D721Med (cell line): ENCODE data around the gene RPS6KA2.

Experiments
- DNase-seq: peaks from one replicate; pipeline ENCODE4 v3.0.0; 2011; ENCODE audit warnings: low spot score; ENCODE audit not compliant: insufficient read length
- FAIRE-seq: peaks from 2 replicates; lab custom pipeline; 2011; peaks lifted over from hg19 to GRCh38; lab: Jason Lieb, UNC
- CTCF ChIP-seq: IDR thresholded peaks from 2 replicates; pipeline ENCODE4 v1.5.1; 2012; ENCODE audit warnings: mild to moderate bottlenecking, control low read depth; ENCODE audit not compliant: insufficient read depth; ENCODE audit errors: missing control alignments

The RPS6KA2 gene

GRCh38 chr6:166527849-166528248 lies 99.2 kb downstream of the RPS6KA2 start:
- no peak for TF ChIP-seq CTCF
- no peak for FAIRE-seq
- no peak for DNase-seq

GRCh38 chr6:166526937-166527336 lies 100.1 kb downstream of the RPS6KA2 start:
- FAIRE-seq (no peak), DNase-seq (no peak)
- TF ChIP-seq CTCF = no peak

DNA sequence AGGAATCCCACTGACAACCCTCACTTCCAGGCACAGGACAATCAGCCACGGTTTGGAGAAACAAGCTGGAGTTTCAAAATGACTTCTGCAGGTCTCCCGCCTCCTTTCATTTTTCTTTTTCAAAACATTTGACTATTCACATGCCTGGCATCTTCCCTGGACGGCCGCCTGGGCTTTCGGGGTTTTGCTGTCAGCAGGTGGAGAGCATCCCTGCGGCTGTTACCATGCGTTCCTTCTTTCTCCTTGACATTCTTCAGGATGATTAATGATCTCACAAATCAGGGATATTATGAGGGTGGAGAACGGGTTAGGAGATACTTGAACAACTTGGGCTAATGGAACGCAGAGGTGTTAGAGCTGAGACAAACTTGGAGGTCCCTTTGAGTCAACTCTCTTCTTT lies 101.5 kb downstream of the RPS6KA2 start:
- no peak for TF ChIP-seq CTCF
- no peak for FAIRE-seq
- no peak for DNase-seq

- FAIRE-seq = no peak
- no peak for TF ChIP-seq CTCF
Observed at GRCh38 chr6:166523782-166524559, 103.1 kb downstream of the RPS6KA2 start.

GRCh38 chr6:166520905-166521834 lies 105.9 kb downstream of the RPS6KA2 start:
- FAIRE-seq (no peak), DNase-seq (no peak)
- no peak for TF ChIP-seq CTCF

More at GRCh38 chr6:166523782-166524559, 103.1 kb downstream of the RPS6KA2 start:
- DNase-seq = no peak

DNA sequence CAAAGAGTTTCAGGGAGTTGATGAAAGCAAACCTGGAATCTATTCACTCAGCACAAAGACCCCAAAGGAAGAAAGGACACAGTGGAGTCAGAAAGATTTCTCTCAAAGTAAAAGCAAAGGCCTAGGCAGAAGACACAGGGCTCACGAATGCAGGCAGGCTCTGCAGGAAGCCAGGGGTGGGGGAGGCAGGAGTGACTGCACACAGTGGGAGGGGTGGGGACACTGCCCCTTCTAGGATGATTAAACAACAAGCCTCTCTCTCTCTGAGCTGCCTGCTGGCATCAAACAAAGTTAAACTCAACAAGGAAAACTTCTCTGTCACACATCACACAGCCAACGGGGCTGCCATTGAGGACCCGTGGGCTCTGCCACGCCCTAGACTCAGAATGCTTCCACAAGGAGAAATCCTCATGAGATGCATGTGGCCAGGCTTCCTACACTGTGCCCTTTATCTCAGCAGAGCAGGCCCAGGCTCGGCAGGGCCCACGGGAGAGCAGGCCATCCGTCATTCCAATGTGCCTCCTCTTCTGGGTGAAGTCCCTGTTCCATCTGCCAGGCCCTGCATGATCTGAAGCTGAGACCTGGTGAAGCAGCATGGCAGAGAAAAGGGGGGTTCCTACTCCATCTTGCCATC lies 110.7 kb downstream of the RPS6KA2 start:
- TF ChIP-seq CTCF = no peak
- no peak for FAIRE-seq
- no peak for DNase-seq
